Osteoblast (primary cell): ENCODE data around the gene SND1. TPM values are rescaled to one million over a fixed set of nuclear protein-coding genes. Genes with fewer than 3 reads are reported as not detected.

Source experiments
- DNase-seq: peaks from one replicate; pipeline ENCODE4 v3.0.0; 2011; ENCODE audit warnings: low spot score, mixed read lengths; ENCODE audit not compliant: insufficient read length; ENCODE audit errors: missing footprints
- H2AFZ ChIP-seq: 2 replicates; pipeline ENCODE4 v1.6.0; 2011; ENCODE audit warnings: mild to moderate bottlenecking, low read length
- H3K27ac ChIP-seq: 2 replicates; pipeline ENCODE4 v1.5.1; 2011; ENCODE audit warnings: mild to moderate bottlenecking, low read depth, low read length, moderate library complexity
- H3K27me3 ChIP-seq: 2 replicates; pipeline ENCODE4 v1.6.0; 2012; ENCODE audit warnings: mild to moderate bottlenecking, control low read depth, inconsistent platforms, low read length, moderate library complexity; ENCODE audit not compliant: insufficient read depth
- H3K36me3 ChIP-seq: 2 replicates; pipeline ENCODE4 v1.5.1; 2011; ENCODE audit warnings: mild to moderate bottlenecking, low read length, control low read depth, moderate library complexity; ENCODE audit not compliant: insufficient read depth
- H3K4me1 ChIP-seq: 2 replicates; pipeline ENCODE4 v1.5.1; 2011; ENCODE audit warnings: mild to moderate bottlenecking, low read length, control low read depth, moderate library complexity; ENCODE audit not compliant: insufficient read depth
- H3K4me2 ChIP-seq: 2 replicates; pipeline ENCODE4 v1.6.0; 2011; ENCODE audit warnings: mild to moderate bottlenecking, low read length; ENCODE audit not compliant: insufficient read depth
- H3K4me3 ChIP-seq: fragments of 200-600 bp; sonication (generic); 3 replicates; pipeline ENCODE4 v1.5.1; 2012; ENCODE audit warnings: mild to moderate bottlenecking, low read length, inconsistent platforms; ENCODE audit not compliant: insufficient read depth
- H3K79me2 ChIP-seq: 2 replicates; pipeline ENCODE4 v1.6.0; 2012; ENCODE audit warnings: mild to moderate bottlenecking, low read length, control low read depth, inconsistent platforms; ENCODE audit not compliant: insufficient read depth
- H3K9me3 ChIP-seq: 2 replicates; pipeline ENCODE4 v1.5.1; 2011; ENCODE audit warnings: low read depth, low read length, control low read depth
- H4K20me1 ChIP-seq: 2 replicates; pipeline ENCODE4 v1.6.0; 2012; ENCODE audit warnings: mild to moderate bottlenecking, low read length, control low read depth; ENCODE audit not compliant: insufficient read depth
- CTCF ChIP-seq: IDR thresholded peaks from 2 replicates; pipeline ENCODE4 v1.5.1; 2011; ENCODE audit warnings: mild to moderate bottlenecking, low read depth, low read length, moderate library complexity; ENCODE audit errors: extremely low read depth
- total RNA-seq: library from RNA; depleted of rRNA; stranded (reverse); fragments of >200 nt; gene quantifications from 2 replicates; pipeline ENCODE4 v1.2.3, GENCODE V29; 2012

SND1 gene
- total RNA-seq, 1 donor = 257 TPM

GRCh38 chr7:127711872-127712271, 59.9 kb downstream of the SND1 start:
- Histone ChIP-seq H3K4me2 (no peak overlapping the region), H3K27me3 (no peaks in the 10 kb centered on the region), H4K20me1 (peaks cover 23% of the 10 kb centered on the region), H2AFZ (no peak overlapping the region), H3K27ac (no peak overlapping the region), H3K79me2 (peaks cover 64% of the 10 kb centered on the region), H3K4me3 (no peak overlapping the region), H3K4me1 (peaks cover 17% of the 10 kb centered on the region), H3K36me3 (peaks cover 44% of the 10 kb centered on the region), H3K9me3 (peaks cover 3% of the 10 kb centered on the region)
- TF ChIP-seq CTCF = no peak
- DNase-seq = no peak

GRCh38 chr7:127713006-127713405, 61.0 kb downstream of the SND1 start:
- H3K4me3 ChIP-seq = no peak overlapping the region
- no peak for TF ChIP-seq CTCF
- peaks cover 73% of the 10 kb centered on the region for H3K79me2 ChIP-seq
- no peak overlapping the region for H2AFZ ChIP-seq
- H3K27ac ChIP-seq = no peak overlapping the region
- peaks cover 28% of the 10 kb centered on the region for H4K20me1 ChIP-seq
- peaks cover 49% of the 10 kb centered on the region for H3K36me3 ChIP-seq
- no peak overlapping the region for H3K4me2 ChIP-seq
- peaks cover 6% of the 10 kb centered on the region for H3K4me1 ChIP-seq
- no peak for DNase-seq
- peaks cover 3% of the 10 kb centered on the region for H3K9me3 ChIP-seq
- H3K27me3 ChIP-seq = no peaks in the 10 kb centered on the region

DNA sequence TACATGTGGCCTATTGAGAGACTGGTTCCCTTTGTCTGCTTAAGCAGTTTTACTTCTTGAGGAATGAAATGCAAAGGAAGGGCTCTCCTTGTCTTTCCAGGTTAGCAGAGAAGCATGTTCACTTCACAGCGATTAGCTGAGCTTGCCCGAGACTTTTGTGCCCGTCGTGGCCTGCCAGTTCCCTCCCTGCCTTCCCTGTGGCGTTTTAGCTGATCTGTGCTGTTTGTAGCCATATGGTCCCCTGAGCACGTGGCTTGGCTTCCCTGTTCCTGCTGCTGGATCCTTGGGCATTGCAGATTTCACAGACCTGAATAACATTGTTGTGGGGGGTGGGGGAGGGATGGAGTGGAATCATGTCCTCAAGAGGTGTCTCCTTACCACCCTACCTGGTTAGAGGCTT, 61.8 kb downstream of the SND1 start:
- H2AFZ ChIP-seq = no peak overlapping the region
- H4K20me1 ChIP-seq = peaks cover 24% of the 10 kb centered on the region
- DNase-seq = no peak
- H3K27ac ChIP-seq = no peak overlapping the region
- H3K4me3 ChIP-seq = no peak overlapping the region
- no peaks in the 10 kb centered on the region for H3K27me3 ChIP-seq
- no peak for TF ChIP-seq CTCF
- no peak overlapping the region for H3K4me2 ChIP-seq
- H3K9me3 ChIP-seq = peaks cover 3% of the 10 kb centered on the region
- H3K79me2 ChIP-seq = peaks cover 81% of the 10 kb centered on the region
- no peaks in the 10 kb centered on the region for H3K4me1 ChIP-seq
- peaks cover 51% of the 10 kb centered on the region for H3K36me3 ChIP-seq

GRCh38 chr7:127715272-127715671, 63.3 kb downstream of the SND1 start:
- no peak overlapping the region for H3K4me2 ChIP-seq
- no peaks in the 10 kb centered on the region for H3K27me3 ChIP-seq
- H3K36me3 ChIP-seq = peaks cover 38% of the 10 kb centered on the region
- DNase-seq = no peak
- H3K4me1 ChIP-seq = no peaks in the 10 kb centered on the region
- H2AFZ ChIP-seq = no peak overlapping the region
- H3K9me3 ChIP-seq = peaks cover 3% of the 10 kb centered on the region
- H4K20me1 ChIP-seq = peaks cover 23% of the 10 kb centered on the region
- TF ChIP-seq CTCF = no peak
- H3K79me2 ChIP-seq = peaks cover 84% of the 10 kb centered on the region
- no peak overlapping the region for H3K4me3 ChIP-seq
- no peak overlapping the region for H3K27ac ChIP-seq
